ENCODE data around the gene KANK3. TPM values are rescaled to one million over a fixed set of nuclear protein-coding genes. Genes with fewer than 3 reads are reported as not detected.

Gene KANK3
- total and polyA plus RNA-seq, 12 donors = 0.38 to 27.8 (median 18.4) TPM

GRCh38 chr19:8311461-8312260 lies 31.4 kb downstream of the KANK3 start:
- H3K27me3 ChIP-seq = no peaks in the 10 kb centered on the region
- WGBS, 4 donors = 55 to 81% (median 75%) methylated on average over 10 to 16 of the region's 16 CpGs

GRCh38 chr19:8310342-8311055 lies 32.6 kb downstream of the KANK3 start:
- intact Hi-C loops (cut with DNase I) = no loop called here
- Histone ChIP-seq H3K4me3 (no peak overlapping the region), H3K27me3 (no peaks in the 10 kb centered on the region), H3K9me3 (replicated peaks in 1 of 3) (no peaks in the 10 kb centered on the region), H3K4me1 (replicated peaks in 1 of 2) (peaks cover 15 to 22% of the 10 kb centered on the region in 2 donors), H3K36me3 (replicated peaks in 1 of 2) (peaks cover 0 to 40% of the 10 kb centered on the region in 2 donors), H3K27ac (no peak overlapping the region)
- peak in 5 of 7 donors; percentile 5 to 48 (median 13) for DNase-seq
- TF ChIP-seq POLR2A (IDR thresholded peaks at IDR 0.05) (no peak), CTCF (IDR thresholded peaks at IDR 0.05) (no peak)
- 91 to 97% (median 96%) methylated on average over 14 to 17 of the region's 17 CpGs for WGBS, 4 donors

More at GRCh38 chr19:8311461-8312260, 31.4 kb downstream of the KANK3 start:
- Histone ChIP-seq H3K4me1 (replicated peaks in 1 of 2) (peaks cover 15 to 22% of the 10 kb centered on the region in 2 donors), H3K4me3 (no peak overlapping the region), H3K27ac (no peak overlapping the region), H3K36me3 (replicated peaks in 1 of 2) (peaks cover 0 to 47% of the 10 kb centered on the region in 2 donors), H3K9me3 (replicated peaks in 1 of 3) (no peaks in the 10 kb centered on the region)
- DNase-seq = peak in 6 of 7 donors; percentile 23 to 61 (median 42)
- TF ChIP-seq CTCF (IDR thresholded peaks at IDR 0.05) = no peak
- intact Hi-C loops (cut with DNase I) = no loop called here

- DNase-seq = peak; percentile 0 to 52 (median 14)
- Histone ChIP-seq H3K4me3 (peak overlapping the region in 1 of 4 donors; percentile 47), H3K4me1 (replicated peaks in 1 of 2) (peaks cover 15 to 22% of the 10 kb centered on the region in 2 donors), H3K9me3 (replicated peaks in 1 of 3) (no peaks in the 10 kb centered on the region), H3K27ac (peak overlapping the region in 1 of 5 donors; percentile 75), H3K27me3 (no peaks in the 10 kb centered on the region), H3K36me3 (replicated peaks in 1 of 2) (peaks cover 0 to 24% of the 10 kb centered on the region in 2 donors)
- intact Hi-C loops (cut with DNase I) = no loop called here
- no peak for TF ChIP-seq CTCF (IDR thresholded peaks at IDR 0.05)
- no peak for TF ChIP-seq POLR2A (IDR thresholded peaks at IDR 0.05)
- WGBS, 4 donors = 66 to 76% (median 71%) methylated on average over 15 to 17 of the region's 17 CpGs
These were observed 34.2 kb downstream of the KANK3 start for GRCh38 chr19:8308891-8309291.

Measured in adrenal gland (tissue), 12 donors.